ENCODE measurements around the gene DEPDC5. TPM values are rescaled to one million over a fixed set of nuclear protein-coding genes. Genes with fewer than 3 reads are reported as not detected.

DEPDC5 gene
- total RNA-seq, 1 experiment from 2014 or later, result 5.8 TPM

- DNase-seq (ENCODE audit: low spot score), result no peak
Observed at GRCh38 chr22:31852691-31853421, 99.0 kb downstream of the DEPDC5 start.

GRCh38 chr22:31853736-31854495 is 100.1 kb downstream of the DEPDC5 start:
- no peak for DNase-seq (ENCODE audit: low spot score)

GRCh38 chr22:31857247-31857646 is 103.4 kb downstream of the DEPDC5 start:
- DNase-seq (ENCODE audit: low spot score), result no peak

DNA sequence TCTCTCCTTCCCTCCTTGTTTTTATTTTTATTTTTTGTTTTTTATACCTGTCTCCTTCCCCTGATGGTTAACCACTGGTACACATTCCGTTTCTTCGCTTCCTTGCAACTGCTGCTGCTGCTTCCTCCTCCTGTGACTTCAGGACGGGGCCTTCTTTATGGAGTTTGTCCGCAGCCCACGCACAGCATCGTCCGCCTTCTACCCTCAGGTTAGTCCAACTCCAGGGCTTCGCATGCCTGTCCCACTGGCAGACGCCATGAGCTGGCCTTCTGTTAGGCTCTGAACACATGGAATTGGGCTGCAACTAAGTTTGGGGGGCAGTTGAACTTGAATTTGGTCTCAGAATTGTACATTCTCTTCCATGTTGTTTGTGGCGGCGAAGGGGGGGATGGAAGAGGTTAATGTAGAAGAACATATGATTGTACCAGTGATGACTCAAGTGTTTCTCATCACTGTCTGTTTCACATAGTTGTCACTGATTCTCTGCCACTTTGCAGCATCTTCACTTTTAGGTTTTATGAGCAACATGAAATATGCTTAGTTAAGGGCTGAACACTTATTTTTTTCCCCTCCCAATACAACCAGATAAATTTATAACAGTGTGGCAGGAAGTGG is 107.5 kb downstream of the DEPDC5 start:
- DNase-seq (ENCODE audit: low spot score), result no peak

- DNase-seq (ENCODE audit: low spot score), result no peak
Observed at GRCh38 chr22:31866918-31867317, 113.1 kb downstream of the DEPDC5 start.

DNA sequence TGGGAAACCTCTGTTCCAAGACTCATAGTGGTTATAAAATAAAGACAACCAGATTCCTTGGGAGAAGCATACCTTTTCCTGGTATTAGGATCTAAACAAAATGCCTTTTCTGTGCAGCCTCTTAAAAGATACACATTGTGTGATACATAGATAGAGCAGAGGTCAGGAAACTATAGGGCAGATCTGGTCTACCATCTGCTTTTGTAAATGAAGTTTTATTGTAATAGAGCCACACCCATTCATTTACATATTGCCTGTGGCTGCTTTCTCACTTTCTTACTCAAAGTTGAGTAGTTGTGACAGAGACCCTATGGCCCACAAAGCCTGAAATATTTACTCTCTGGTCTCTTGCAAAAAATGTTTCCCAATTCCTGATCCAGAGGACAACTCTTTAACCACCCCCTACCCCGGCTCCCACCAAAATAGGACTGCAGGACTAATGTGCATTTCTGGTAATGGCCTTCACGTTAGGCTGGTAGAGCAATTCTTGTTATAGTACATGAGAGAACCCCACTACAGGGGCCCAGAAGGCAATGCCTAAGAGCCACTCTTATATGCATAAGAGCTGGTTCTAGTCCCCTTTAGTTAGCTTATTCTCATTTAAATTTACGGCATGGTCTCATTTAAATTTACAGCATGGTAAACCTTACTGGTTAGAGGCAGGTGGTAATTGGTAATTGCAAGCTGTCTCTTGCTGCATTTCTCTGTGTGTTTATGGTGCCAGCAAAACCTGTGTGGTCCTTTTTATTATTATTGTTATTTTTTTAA is 113.8 kb downstream of the DEPDC5 start:
- no peak for DNase-seq (ENCODE audit: low spot score)

GRCh38 chr22:31869739-31870138 is 115.9 kb downstream of the DEPDC5 start:
- DNase-seq (ENCODE audit: low spot score), result no peak

- peak; percentile 38 for DNase-seq (ENCODE audit: low spot score)
Observed at GRCh38 chr22:31870890-31871289, 117.1 kb downstream of the DEPDC5 start.

- no peak for DNase-seq (ENCODE audit: low spot score)
Observed at GRCh38 chr22:31871480-31871879, 117.7 kb downstream of the DEPDC5 start.

- DNase-seq (ENCODE audit: low spot score), result no peak
Observed at GRCh38 chr22:31872209-31872608, 118.4 kb downstream of the DEPDC5 start.

DNA sequence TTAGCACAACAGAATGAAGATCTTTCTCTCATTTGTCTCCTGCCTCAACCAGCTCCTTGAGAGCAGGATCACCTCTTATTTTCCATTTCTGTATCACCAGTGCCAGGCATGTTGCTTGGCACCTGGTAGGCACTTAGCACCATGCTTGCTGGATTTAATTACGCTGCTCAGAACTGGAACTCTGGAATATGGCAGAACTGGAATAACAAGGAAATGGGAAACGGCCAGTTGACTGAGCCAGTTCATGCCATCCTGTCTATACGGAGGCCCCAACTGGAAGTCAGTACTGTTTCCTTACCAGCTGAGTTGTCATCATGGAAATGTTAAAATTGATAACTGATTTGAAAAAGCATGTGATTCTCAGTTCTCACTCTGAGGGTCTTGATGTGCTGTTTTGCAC is 121.0 kb downstream of the DEPDC5 start:
- no peak for DNase-seq (ENCODE audit: low spot score)

GRCh38 chr22:31876156-31876920 is 122.5 kb downstream of the DEPDC5 start:
- DNase-seq (ENCODE audit: low spot score), result peak; percentile 39

DNA sequence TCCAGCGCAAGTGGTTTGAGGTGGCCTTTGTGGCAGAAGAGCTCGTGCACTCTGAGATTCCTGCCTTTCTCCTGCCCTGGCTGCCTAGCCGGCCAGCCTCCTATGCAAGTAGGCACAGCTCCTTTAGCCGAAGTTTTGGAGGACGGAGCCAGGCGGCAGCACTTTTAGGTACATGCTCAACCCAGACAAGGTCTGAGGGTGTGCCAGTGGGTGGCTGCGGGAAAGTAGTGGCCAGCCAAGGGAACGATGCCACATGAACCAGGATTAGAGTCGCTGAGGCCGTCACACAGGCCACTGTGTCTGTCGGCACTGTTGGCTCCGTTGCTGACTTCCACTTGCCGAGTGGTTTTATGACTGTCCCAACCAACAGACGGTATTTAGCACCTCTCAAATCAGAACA is 125.8 kb downstream of the DEPDC5 start:
- DNase-seq (ENCODE audit: low spot score), result no peak

DNA sequence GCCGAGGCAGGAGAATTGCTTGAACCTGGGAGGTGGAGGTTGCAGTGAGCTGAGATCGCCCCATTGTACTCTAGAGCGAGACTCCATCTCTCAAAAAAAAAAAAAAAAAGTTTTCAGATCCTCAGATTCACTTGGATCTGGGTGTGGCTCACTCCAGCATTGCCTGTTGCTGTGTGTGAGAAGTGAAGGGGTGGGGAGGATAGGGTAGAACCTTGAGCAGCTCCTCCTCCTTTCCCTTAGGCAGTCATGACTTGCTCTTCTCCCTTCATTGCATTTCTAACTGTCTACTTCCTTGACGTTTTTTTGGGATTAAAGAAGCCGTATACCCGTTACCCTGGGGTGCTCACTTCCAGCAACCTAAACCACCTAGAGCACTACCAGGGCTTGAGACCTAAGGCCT is 127.4 kb downstream of the DEPDC5 start:
- no peak for DNase-seq (ENCODE audit: low spot score)

DNA sequence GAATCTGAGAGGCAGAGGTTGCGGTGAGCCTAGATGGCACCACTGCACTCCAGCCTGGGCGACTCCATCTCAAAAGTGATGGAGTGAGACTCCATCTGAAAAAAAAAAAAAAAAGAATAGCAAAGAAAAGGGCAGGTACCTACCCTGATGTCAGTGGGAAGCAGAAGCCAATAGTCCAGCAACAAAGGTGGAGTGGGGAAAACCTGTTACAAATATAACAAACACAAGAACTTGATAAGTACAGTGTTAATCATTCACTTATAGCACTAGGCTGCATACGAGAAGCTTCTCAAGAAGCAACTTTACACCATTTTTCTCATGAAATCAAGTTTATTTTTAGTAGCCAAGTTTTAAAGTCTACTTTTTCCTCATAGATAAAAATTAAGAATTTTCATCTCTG is 128.0 kb downstream of the DEPDC5 start:
- no peak for DNase-seq (ENCODE audit: low spot score)

DNA sequence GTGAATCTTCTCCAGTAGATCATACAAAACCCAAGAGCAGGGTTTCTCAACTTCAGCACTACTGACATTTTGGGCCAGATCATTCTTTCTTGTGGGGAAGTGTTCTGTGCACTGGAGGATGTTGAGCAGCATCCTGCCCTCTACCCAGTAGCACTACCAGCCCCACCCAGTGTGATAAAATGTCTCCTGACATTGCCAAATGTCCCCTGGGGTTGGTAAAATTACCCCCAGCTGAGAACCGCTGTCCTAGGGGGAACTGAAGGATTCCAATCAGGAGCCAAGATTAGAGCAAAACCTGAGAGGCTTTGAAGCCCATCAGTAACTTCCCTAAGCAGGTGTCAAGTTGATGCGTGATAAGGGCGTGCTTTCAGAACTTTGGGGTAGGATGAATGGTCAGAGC is 129.2 kb downstream of the DEPDC5 start:
- DNase-seq (ENCODE audit: low spot score), result no peak

GRCh38 chr22:31883989-31884388 is 130.2 kb downstream of the DEPDC5 start:
- DNase-seq (ENCODE audit: low spot score), result no peak

- peak; percentile 64 for DNase-seq (ENCODE audit: low spot score)
Observed at GRCh38 chr22:31891366-31892079, 137.7 kb downstream of the DEPDC5 start.

DNA sequence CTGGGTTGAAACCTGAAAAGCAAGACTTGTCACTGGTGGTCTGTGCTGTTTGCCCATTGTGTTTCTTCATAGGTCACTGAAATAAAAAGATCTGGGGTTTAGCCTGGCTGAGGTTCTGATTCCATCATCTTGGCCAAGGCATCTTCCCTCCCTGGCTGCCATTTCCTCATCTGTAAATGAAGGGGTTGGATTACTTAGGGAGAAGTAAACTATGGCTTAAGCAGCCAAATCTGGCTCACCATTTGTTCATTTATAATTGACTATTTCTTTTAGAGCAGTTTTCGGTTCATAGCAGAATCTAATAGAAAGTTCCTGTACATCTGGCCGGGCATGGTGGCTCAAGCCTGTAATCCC is 138.2 kb downstream of the DEPDC5 start:
- DNase-seq (ENCODE audit: low spot score), result no peak

GRCh38 chr22:31893460-31893859 is 139.6 kb downstream of the DEPDC5 start:
- DNase-seq (ENCODE audit: low spot score), result no peak
